GM11168 (cell line): ENCODE measurements around the gene KRT33B.
"Not testable (repeated sequence)": the region's sequence is repeated elsewhere in the genome, so short reads cannot be mapped to it uniquely, and the experiment has no call there.

Source experiments
- in situ Hi-C: fragments of 300-500 bp; cut with MboI; formaldehyde crosslinking; loops from one replicate; pipeline ENCODE4 v1.12.0; 2022; ENCODE audit warnings: low sequenced_read_pairs; ENCODE audit not compliant: unreplicated experiment

The KRT33B gene

DNA sequence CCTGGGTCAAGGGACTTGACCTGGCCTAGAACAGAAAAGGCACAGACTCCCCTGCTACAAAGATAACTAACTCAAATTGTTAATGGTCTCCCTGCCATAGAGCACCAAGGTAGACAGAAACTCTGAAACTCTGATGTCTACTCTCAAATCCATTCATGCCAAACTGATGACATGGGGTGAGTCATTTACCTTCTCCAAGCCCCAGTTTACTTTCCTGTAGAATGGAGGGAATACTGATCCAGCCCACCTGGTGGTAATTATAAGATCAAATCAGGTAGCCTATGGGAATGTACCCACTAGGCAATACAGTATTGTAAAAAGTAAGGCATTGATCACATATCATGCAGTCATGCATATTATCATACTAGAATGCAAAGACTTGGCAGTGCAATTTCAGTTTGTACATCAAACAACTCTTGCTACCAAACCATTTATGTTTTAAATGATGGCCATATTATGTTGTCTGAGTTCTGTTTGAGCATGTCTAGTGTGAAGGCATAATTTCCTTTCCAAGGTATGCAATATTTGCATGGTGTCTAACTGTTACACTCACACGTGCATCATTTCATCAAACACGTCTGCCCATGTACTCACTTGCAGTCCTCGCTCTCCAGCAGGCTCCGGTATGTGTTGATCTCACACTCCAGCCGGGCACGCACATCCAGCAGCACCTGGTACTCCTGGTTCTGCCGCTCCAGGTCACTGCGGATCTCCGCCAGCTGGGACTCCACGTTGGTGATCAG is 24.8 kb upstream of the KRT33B start:
- in situ Hi-C loops = no loop called here

DNA sequence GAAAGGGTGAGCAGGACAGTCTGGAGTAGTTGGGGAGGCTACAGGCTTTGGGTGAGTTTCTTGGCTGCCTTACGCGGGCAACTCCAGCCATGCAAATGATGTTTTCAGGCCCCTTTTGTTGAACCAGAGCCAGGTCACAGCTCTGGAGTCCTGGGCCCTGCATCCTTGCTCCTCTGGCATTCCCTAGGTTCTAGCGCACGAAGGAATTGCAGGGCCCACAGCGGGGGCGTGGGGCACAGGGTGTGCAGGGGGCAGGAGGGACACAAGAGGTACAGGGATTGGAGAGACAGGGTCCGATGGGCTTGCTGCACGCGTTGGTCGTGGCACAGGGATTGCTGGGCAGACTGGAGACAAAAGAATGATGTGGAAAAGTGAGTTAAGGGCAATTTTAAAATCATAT is 24.2 kb upstream of the KRT33B start:
- in situ Hi-C loops = no loop called here

DNA sequence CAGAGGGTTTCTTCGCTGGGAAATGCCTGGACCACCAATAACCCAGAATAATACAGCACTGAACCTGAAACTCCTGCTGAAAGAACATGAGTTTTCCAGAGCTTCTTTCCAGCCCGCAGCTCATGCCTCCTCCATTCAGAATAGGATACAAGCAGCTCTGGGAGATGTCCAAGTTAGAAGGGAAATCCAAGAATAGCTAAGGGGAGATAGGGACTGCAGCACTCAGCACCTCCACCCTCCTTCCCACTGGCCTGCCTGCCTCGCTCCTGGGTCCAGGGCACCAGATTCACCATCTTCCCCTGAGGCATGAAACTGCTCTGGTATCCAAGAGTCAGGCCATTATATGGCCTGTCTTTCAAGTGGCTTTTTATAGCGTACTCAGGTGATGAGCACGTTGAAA is 23.7 kb upstream of the KRT33B start:
- in situ Hi-C loops = no loop called here

DNA sequence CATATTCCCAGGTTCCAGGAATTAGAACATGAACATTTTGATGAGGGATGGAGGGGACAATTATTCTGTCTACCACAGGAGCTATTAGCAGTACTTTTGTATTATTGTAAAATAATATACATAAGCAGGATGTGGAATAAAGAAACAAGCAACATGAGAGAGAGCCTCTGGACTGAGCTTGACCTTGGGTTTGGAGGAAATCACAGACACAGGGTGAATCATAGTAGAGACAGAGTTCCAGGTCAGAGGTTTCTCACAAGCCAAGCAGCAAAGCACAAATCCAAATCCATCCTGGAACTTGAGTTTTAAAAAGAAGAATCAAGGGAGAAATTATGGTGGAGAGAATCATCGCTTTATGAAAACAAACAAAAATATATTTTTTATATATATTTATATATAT is 22.7 kb upstream of the KRT33B start:
- in situ Hi-C loops = no loop called here

DNA sequence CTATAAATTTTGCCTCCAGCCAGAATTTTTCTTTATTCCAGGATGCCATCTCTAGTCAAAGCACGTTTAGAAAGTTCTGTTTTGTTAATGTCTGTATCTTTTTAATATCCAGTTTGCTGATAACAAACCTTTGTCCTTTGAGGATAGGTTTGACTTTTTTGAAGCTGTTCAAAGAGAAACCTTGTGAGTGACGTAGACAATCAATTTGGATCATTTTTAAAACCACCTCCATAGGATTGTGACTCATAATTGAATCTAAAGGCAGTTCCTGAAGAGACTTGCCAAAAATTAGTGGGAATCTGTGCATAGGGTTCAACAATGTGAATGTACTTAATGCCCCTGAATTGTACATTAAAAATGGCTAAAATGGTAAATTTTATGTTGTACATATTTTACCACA is 21.9 kb upstream of the KRT33B start:
- in situ Hi-C loops = no loop called here

DNA sequence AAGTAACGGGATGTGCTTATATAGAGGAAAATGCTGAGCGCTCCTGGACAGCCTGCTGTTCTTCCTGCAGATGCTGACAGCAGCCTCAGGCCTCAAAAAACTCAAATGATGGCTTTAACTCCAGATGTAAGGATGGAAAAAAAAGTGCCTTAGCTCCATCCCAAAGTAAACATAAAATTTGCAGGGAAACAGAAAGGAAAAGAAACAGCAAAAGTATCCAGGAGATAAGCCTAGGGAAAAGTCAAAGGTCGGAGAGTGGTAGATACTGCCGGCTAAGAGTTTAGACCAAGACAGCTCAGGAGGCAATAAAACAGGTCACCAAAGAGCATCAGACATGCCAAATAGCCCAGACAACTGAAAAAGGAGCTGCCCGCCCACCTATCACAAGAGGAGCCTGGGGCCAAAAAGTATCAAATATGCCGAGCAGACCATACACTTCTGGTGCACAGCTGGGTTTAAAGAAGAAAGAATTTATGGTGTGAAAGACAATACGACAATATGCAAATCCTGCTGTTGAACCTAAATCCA is 20.9 kb upstream of the KRT33B start:
- in situ Hi-C loops = no loop called here

DNA sequence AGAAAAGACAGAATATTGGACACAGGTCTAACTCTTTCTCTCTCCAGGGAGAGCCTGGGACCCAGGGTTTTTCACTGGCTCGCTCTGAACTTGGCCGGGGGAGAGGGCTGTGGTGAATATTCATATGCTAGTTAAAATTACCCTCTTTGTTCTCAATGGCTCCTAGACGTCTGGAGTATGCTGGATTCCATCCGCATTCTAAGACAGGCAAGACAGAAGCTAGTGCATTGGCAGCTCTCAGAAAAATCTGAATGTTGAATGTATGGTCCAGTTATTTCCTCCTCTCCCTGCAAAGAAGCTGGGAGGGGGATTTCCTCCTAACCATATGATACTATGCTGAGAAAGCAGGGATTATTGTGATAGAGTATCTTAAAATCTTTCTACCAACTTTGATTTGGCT is 18.1 kb upstream of the KRT33B start:
- in situ Hi-C loops = no loop called here

DNA sequence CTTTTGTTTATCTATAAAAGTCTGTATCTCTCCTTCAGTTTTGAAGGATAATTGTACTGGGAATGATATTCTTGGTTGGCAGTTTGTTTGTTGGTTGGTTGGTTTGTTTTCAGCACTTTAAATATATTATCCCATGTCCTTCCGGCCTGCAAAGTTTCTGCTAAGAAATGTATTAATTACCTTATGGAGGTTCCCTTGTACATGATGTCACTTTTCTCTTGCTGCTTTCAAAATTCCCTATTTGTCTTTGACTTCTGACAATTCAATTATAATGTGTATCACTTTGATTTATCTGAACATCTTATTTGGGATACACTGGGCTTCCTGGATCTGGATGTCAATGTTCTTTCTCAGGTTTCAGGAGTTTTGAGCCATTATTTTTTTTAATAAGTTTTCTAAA is 16.6 kb upstream of the KRT33B start:
- in situ Hi-C loops = no loop called here

DNA sequence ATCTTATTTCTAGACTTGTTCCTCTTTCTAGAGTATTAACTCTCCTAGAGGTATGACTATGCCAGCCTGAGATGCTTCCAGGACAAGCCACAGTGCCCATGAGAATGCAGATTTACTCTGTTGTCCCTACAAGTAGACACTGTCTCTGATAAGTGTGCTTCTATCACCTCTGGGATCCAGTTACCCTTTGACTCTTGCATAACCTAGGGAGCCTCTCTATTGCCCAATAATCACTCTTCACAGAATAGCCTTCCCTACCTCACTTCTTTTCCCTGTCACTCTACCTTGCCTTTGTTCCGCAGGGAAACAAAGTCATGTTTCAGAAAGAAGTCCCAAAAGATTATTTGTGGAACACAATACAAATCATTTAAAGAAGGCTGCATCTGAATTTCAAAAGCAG is 14.1 kb upstream of the KRT33B start:
- in situ Hi-C loops = no loop called here

DNA sequence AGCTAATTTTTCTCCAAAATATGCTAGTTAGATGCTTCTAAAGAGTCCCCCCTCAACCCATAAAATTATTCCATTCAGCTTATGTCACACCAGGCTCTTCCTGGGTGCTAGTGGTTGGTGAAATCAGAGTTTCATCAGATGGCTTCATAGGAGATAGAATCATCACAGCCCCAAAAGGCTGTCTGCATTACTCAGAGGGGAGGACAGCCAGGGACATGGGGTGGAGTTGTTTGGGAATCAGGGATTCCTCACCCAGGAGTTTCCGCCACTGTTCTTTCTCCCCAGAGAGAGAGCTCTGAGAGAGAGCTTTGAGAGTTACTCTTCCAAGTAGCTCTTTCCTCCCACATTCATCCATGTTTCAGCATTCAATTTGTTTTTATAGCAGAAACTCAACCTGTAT is 12.8 kb upstream of the KRT33B start:
- in situ Hi-C loops = no loop called here

DNA sequence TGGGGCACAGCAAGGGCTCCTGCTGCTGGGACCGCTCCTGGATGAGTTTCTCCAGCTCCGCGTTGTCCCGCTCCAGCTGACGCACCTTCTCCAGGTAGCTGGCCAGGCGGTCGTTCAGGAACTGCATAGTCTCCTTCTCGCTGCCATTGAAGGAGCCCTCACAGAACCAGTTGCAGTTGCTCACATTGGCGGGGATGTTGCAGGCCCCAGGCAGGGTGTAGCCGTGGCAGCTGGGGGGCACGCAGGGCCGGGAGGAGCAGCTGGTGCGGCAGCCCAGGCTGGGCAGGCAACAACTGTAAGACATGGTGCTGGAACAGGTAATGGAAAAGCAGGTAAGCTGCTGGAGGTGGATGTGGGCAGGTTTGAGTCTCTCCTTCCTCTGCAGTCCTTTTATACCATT is 12.3 kb upstream of the KRT33B start, which contains the start of gene KRT34:
Gene KRT34 (minus strand): TSS at position 364 of the 400 bp plus-strand sequence. CDS start 60 bp downstream, at position 304.
- in situ Hi-C loops = not testable (repeated sequence)

DNA sequence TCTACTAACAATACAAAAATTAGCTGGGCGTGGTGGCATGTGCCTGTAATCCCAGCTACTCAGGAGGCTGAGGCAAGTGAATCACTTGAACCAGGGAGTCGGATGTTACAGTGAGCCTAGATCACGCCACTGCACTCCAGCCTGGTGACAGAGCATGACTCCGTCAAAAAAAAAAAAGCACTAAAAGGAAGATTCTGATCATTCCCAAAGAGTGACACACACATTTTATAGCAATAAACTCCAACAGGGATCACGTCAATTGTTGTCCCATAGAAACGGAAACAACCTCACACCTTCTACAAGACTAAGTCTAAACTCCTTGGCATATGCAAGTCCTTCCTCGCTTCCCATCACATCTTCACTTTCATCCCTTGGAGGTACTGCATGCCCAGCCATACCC is 10.5 kb upstream of the KRT33B start:
- in situ Hi-C loops = not testable (repeated sequence)

DNA sequence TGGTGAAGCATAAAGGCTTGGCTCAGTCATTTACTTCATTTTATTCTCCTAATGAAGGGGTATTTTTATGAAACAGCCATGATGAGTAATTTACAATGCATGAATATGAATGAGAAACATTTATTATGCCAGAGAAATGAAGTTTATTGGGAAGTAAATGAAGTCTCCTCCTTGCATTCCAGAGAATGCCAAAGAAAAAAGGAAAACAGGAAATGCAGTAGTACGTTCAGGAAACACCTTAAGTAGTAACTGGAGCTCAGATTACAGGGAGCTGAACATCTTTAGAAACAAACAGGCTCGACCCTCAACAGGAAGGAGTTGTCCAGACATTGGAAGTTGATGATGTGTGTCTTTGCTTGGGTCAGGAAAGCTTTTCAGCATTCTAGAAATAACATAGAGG is 7.9 kb upstream of the KRT33B start:
- in situ Hi-C loops = no loop called here

DNA sequence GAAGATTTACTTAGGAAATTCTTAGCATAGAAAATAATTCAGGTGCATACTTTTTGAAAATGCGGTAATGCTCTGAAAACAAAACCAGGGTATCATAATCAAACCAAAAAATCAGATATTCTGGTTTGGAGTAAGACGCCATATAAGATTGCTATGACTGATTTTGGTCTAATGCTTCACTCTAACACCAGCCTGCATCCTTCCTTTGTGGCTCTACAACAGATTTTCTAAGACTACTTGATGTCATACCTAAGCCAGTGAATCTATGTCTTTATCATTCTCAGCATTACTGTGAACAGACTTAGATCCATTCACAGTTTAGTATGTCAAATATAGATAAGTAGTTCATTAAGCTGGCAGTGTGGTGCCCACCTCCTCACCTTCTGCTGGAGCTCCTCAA is 590 bp downstream of the KRT33B start:
- in situ Hi-C loops = no loop called here

DNA sequence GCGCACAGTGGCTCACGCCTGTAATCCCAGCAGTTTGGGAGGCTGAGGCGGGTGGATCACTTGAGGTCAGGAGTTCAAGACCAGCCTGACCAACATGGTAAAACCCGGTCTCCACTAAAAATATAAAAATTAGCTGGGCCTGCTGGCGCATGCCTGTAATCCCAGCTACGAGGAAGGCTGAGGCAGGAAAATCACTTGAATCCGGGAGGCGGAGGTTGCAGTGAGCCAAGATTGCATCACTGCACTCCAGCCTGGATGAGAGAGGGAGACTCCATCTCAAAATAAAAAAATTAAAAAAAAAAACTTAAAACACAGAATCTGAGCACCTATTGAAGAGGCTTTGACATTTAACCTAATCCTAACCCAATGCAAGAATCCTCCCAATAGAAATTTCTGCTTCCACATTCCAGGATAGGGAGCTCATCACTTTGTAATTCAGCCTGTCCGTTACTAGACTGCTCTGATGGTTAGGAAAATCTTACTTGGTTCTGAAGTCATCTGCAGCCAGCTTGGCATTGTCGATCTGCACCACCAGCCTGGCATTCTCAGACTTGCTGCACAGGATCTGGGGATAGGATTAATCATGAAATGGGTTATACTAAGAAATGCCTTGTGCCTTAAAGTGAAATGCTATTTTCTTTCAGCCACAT is 2.1 kb downstream of the KRT33B start:
- in situ Hi-C loops = no loop called here

DNA sequence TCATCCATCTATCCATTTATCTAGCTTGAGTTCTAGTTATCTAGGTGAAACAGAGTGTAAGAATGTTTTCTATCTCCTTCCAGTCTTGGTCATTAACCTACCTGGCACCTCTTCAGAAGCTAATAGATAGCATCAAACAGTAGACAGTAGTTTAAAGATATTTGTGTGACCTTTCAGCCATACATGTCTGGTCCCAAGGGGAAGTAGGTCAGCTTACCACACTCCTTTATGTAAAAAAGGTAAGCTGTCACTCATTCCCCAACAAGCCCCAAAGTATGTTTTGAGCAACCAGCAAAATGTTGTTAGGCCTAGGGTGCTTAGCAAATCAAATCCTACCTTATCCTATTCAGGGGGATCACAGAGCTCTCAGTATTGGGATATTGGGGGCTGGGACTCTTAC is 3.5 kb downstream of the KRT33B start:
- in situ Hi-C loops = no loop called here

DNA sequence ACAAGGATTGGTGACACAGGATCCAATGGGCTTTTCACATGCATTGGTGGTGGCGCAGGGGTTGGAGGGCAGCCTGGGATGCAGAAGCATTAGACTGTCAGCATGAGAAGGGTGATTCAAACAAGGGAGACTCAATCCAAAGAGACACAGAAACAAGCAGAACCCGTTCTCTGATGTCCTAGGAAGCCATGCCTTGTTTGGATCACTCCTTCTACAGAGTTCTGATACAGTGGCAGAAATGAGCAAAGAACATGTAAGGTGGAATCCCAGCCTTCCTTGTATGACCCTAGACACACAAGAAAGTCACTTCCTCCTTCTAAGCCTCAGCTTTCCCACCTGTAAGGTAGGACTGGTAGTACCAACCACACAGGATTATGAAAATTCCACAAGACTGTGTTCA is 5.7 kb downstream of the KRT33B start:
- in situ Hi-C loops = no loop called here

DNA sequence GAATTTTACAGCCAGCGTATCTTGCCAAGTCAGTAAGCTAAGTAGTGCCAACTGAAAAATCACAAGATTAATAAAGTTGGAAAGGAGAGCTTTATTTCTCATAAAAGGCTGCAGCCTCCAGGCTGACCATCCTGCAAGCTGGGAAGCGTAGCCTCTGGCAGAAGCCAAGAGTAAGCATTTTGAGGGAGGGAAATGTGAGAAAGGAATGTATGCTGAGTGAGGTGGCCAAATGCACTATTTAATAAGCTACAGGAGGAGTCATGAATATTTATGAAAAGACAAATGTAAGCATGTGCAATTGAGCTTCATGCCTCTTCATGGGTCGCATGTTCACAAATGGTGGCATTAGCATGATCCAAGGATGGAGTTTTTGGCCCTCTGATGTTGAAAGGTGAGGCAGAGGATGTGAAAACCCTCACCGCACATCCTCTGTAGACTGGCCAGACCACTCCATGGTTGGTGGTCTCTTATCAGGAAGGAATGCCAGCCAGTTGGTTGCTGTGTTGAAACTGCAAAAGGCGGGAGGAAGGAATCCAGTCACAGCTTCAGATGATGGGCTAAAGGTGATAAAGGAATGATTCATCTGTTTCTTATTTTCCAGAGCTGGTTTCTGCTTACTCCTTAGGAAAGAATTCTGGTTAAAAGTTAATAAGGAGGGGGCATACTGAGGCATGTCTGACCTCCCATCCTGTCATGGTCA is 9.2 kb downstream of the KRT33B start:
- in situ Hi-C loops = no loop called here

DNA sequence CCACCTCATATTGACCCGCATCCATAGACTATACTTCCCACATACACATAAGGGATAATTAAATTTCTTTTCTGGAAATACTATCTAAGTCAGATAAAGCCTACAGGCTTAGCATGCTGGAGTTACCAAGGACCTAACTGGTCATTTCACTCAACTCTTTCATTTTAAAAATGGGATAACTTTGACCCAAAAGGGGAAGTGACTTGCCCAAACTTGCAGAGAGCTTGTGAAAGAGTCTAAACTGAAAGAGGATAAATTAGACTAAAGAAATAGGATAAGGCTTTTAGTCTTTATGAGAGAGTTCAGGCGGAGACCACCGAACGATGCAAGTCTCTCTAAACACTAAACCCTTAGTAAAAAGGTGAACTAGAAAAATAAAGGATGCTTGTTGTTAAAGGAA is 15.1 kb downstream of the KRT33B start:
- in situ Hi-C loops = no loop called here

DNA sequence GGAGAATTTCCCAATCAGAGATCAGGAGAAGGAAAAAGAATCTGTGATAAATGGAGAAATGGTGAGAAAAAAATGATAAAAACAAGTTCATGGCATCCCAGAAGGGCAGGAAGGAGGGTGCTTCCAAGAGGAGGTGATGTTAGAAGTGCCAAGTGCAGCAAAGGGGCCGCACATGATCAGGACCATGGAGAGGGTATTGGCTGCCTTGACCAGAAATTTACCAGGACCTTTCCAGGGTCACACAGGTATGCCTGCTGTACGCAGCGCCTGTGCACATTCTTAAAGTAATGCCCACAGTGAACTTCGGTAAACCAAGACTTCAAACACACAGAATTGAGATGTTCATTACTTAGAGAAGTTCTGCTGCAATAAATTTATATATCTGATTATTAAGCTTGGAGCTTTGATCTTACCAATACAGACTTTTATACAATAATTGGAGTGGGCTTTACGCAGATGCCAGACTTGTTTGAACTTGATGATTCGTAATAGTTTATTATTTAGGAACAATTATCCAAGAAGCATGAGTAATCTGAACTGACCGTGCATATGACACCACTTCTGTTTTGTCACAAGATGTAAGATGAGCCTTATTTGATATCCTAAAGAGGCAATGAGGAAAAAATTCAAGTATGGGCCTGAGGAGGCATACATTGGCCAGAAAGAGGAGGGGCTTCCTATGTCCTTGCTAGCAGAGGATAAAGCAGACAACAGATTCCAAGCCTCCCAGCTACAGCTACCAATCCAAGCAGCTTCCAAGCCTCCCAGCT is 16.8 kb downstream of the KRT33B start:
- in situ Hi-C loops = no loop called here
